GM23338 (cell line): Measurements from ENCODE around the gene LYPD4.
"Not testable (repeated sequence)": the region's sequence is repeated elsewhere in the genome, so short reads cannot be mapped to it uniquely, and the experiment has no call there.

ENCODE experiments used
- JUNB ChIP-seq: IDR thresholded peaks from one replicate; pipeline ENCODE4 v1.6.1; 2016; ENCODE audit warnings: antibody characterized with exemption; ENCODE audit not compliant: unreplicated experiment
- POLR2AphosphoS5 ChIP-seq: IDR thresholded peaks from 2 replicates; pipeline ENCODE4 v1.6.1; 2016; ENCODE audit warnings: antibody characterized with exemption, low read depth

GRCh38 chr19:41789053-41789452, 55.4 kb downstream of the LYPD4 start:
- not testable (repeated sequence) for TF ChIP-seq JUNB, POLR2AphosphoS5
